Activated gamma-delta T cell treated with Interleukin-2 at 50 U/mL for 16 hours (primary cell): Measurements from ENCODE around the gene AKAP11.
A peak's percentile ranks its signal among the peaks of the same experiment; 100 is the strongest.

Source experiments
- DNase-seq: peaks from one replicate; pipeline ENCODE4 v3.0.0-alpha.2; 2020

The AKAP11 gene

GRCh38 chr13:42348576-42348975 is 76.6 kb downstream of the AKAP11 start:
- no peak for DNase-seq

GRCh38 chr13:42350141-42350540 is 78.2 kb downstream of the AKAP11 start:
- no peak for DNase-seq

- peak; percentile 12 for DNase-seq
Observed at GRCh38 chr13:42354241-42355091, 82.5 kb downstream of the AKAP11 start.

GRCh38 chr13:42355092-42355485 is 83.1 kb downstream of the AKAP11 start:
- DNase-seq: peak; percentile 42

GRCh38 chr13:42355491-42356183 is 83.7 kb downstream of the AKAP11 start:
- no peak for DNase-seq

GRCh38 chr13:42356184-42356575 is 84.2 kb downstream of the AKAP11 start:
- no peak for DNase-seq

GRCh38 chr13:42360046-42360574 is 88.2 kb downstream of the AKAP11 start:
- DNase-seq: no peak

GRCh38 chr13:42361701-42362100 is 89.7 kb downstream of the AKAP11 start:
- no peak for DNase-seq

- no peak for DNase-seq
Observed at GRCh38 chr13:42363941-42364612, 92.1 kb downstream of the AKAP11 start.

GRCh38 chr13:42364613-42365000 is 92.7 kb downstream of the AKAP11 start:
- no peak for DNase-seq

- DNase-seq: no peak
Observed at GRCh38 chr13:42367831-42368230, 95.9 kb downstream of the AKAP11 start.

GRCh38 chr13:42369071-42369797 is 97.3 kb downstream of the AKAP11 start:
- DNase-seq: no peak

- no peak for DNase-seq
Observed at GRCh38 chr13:42370229-42370628, 98.3 kb downstream of the AKAP11 start.
